Measurements from ENCODE around the gene HTT-AS.

GRCh38 chr4:3040452-3041191 is 33.7 kb downstream of the HTT-AS start:
- TF ChIP-seq CTCF (conservative IDR thresholded peaks at IDR 0.05) (no peak), ZFX (IDR thresholded peaks at IDR 0.05) (no peak)

Measured in C4-2B (cell line).